ENCODE results near the gene ATP10D. TPM values are rescaled to one million over a fixed set of nuclear protein-coding genes. Genes with fewer than 3 reads are reported as not detected.

ATP10D gene
- total RNA-seq, 1 experiment from 2014 or later, result 3.8 TPM

DNA sequence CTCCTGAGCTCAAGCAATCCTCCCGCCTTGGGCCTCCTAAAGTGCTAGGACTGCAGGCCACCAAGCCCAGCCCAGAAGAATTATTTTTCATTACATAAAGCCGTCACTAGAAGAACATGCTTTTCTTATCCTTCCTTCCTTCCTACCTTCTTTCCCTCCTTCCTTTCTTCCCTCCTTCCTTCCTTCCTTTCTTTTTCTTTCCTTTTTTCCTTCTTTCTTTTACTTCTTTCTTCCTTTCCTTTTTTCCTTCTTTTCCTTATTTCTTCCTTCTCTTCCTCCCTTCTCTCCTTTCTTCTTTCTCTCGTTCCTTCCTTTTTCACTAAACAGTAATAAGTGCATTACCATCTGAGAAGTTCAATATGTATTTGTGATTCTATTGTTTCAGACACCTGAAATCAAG, 121.4 kb downstream of the ATP10D start:
- Histone ChIP-seq H2BK20ac (ENCODE audit: low read depth, low read length, poor library complexity, severe bottlenecking) (no peak overlapping the region), H4K20me1 (ENCODE audit: control insufficient read depth, insufficient read depth, insufficient read length) (no peaks in the 10 kb centered on the region), H2BK15ac (ENCODE audit: low read depth, low read length) (no peak overlapping the region), H2BK120ac (ENCODE audit: low read depth, low read length, poor library complexity, severe bottlenecking) (no peak overlapping the region), H3K9me3 (ENCODE audit: control insufficient read depth, low read depth, low read length) (no peaks in the 10 kb centered on the region), H3K23ac (ENCODE audit: insufficient read length, low read depth, low read length) (no peak overlapping the region), H3K4me2 (ENCODE audit: insufficient read depth, insufficient read length, low read length) (no peak overlapping the region), H3K27ac (ENCODE audit: insufficient read length, low read depth, low read length) (no peak overlapping the region), H4K5ac (ENCODE audit: insufficient read length, low read depth, low read length) (no peak overlapping the region), H3K9ac (ENCODE audit: extremely low read depth, insufficient read length, low read length) (no peak overlapping the region), H3K4me1 (ENCODE audit: insufficient read depth, low read length) (no peaks in the 10 kb centered on the region), H3K79me2 (ENCODE audit: insufficient read depth, low read length) (no peaks in the 10 kb centered on the region), H3K4ac (ENCODE audit: low read depth, low read length) (no peak overlapping the region), H2AK5ac (ENCODE audit: insufficient read length, low read length) (no peak overlapping the region), H3K23me2 (ENCODE audit: insufficient read length, low read depth, low read length, poor library complexity, severe bottlenecking) (no peaks in the 10 kb centered on the region), H3K18ac (ENCODE audit: insufficient read length, low read depth, low read length) (no peak overlapping the region), H3K14ac (ENCODE audit: insufficient read depth, low read length) (no peak overlapping the region), H4K8ac (replicated peaks; ENCODE audit: insufficient read length, low read depth, low read length) (no peak overlapping the region), H3T11ph (ENCODE audit: low read length) (no peak overlapping the region), H3K79me1 (ENCODE audit: insufficient read depth, low read depth, low read length, poor library complexity, severe bottlenecking) (no peaks in the 10 kb centered on the region), H2AFZ (ENCODE audit: low read length) (no peak overlapping the region), H2BK5ac (ENCODE audit: insufficient read length, low read length) (no peak overlapping the region), H3K56ac (ENCODE audit: insufficient read length, low read depth, low read length) (no peak overlapping the region), H2BK12ac (ENCODE audit: insufficient read length, low read depth, low read length) (no peak overlapping the region), H3K27me3 (ENCODE audit: insufficient read depth, low read length) (no peaks in the 10 kb centered on the region), H4K91ac (ENCODE audit: insufficient read length, low read depth, low read length) (no peak overlapping the region)
- H3K9me3 Mint-ChIP-seq, result no peaks in the 10 kb centered on the region; a peak in 2 of 5 replicates
- no peaks in the 10 kb centered on the region for H3K4me1 Mint-ChIP-seq
- 100% methylated on average over 1 of the region's 3 CpGs for WGBS (ENCODE audit: extremely low coverage, insufficient read length, low lambda C conversion rate)
- no peak overlapping the region for H3K4me3 Mint-ChIP-seq
- H3K36me3 Mint-ChIP-seq (ENCODE audit: insufficient read depth in 1 of 3, low read depth in 3 of 3), result no peaks in the 10 kb centered on the region
- no peaks in the 10 kb centered on the region; the same call in 1 of the 2 replicates for H3K27me3 Mint-ChIP-seq (ENCODE audit: low read depth)
- H3K27ac Mint-ChIP-seq, result no peak overlapping the region
- TF ChIP-seq, protein P1, sequence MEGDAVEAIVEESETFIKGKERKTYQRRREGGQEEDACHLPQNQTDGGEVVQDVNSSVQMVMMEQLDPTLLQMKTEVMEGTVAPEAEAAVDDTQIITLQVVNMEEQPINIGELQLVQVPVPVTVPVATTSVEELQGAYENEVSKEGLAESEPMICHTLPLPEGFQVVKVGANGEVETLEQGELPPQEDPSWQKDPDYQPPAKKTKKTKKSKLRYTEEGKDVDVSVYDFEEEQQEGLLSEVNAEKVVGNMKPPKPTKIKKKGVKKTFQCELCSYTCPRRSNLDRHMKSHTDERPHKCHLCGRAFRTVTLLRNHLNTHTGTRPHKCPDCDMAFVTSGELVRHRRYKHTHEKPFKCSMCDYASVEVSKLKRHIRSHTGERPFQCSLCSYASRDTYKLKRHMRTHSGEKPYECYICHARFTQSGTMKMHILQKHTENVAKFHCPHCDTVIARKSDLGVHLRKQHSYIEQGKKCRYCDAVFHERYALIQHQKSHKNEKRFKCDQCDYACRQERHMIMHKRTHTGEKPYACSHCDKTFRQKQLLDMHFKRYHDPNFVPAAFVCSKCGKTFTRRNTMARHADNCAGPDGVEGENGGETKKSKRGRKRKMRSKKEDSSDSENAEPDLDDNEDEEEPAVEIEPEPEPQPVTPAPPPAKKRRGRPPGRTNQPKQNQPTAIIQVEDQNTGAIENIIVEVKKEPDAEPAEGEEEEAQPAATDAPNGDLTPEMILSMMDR (conservative IDR thresholded peaks at IDR 0.05), result no peak
- no peak for DNase-seq
